Measurements from ENCODE around the gene KRTAP16-1. TPM values are rescaled to one million over a fixed set of nuclear protein-coding genes. Genes with fewer than 3 reads are reported as not detected.

Gene KRTAP16-1
- total RNA-seq, 1 donor from 2014 or later: not detected

GRCh38 chr17:41333098-41333497 lies 24.0 kb upstream of the KRTAP16-1 start:
- ATAC-seq (ENCODE audit: poor library complexity) (no peak), DNase-seq (no peak)
- intact Hi-C loops (cut with DNase I): no loop called here

- no peak for DNase-seq
- ATAC-seq (ENCODE audit: poor library complexity): no peak
- intact Hi-C loops (cut with DNase I): no loop called here
These were observed 23.1 kb upstream of the KRTAP16-1 start for GRCh38 chr17:41332239-41332638.

GRCh38 chr17:41331606-41332005 lies 22.5 kb upstream of the KRTAP16-1 start:
- intact Hi-C loops (cut with DNase I): no loop called here
- ATAC-seq (ENCODE audit: poor library complexity) (no peak), DNase-seq (no peak)

- intact Hi-C loops (cut with DNase I): loop anchor here (10.0 kb wide), 1 partner anchor 425 kb away; no protein-coding TSS in a partner anchor
- DNase-seq (peak; percentile 58), ATAC-seq (ENCODE audit: poor library complexity) (peak; percentile 62)
These were observed 20.3 kb upstream of the KRTAP16-1 start for GRCh38 chr17:41329279-41329948.

GRCh38 chr17:41328207-41328606 lies 19.1 kb upstream of the KRTAP16-1 start:
- DNase-seq (no peak), ATAC-seq (ENCODE audit: poor library complexity) (no peak)
- intact Hi-C loops (cut with DNase I): loop anchor here (10.0 kb wide), 1 partner anchor 423 kb away; no protein-coding TSS in a partner anchor

- no peak for ATAC-seq (ENCODE audit: poor library complexity)
- no peak for DNase-seq
- intact Hi-C loops (cut with DNase I): loop anchor here (10.0 kb wide), 1 partner anchor 423 kb away; no protein-coding TSS in a partner anchor
These were observed 18.5 kb upstream of the KRTAP16-1 start for GRCh38 chr17:41327411-41328120.

- ATAC-seq (ENCODE audit: poor library complexity) (no peak), DNase-seq (no peak)
- intact Hi-C loops (cut with DNase I): loop anchor here (10.0 kb wide), 1 partner anchor 422 kb away; no protein-coding TSS in a partner anchor
These were observed 17.4 kb upstream of the KRTAP16-1 start for GRCh38 chr17:41326173-41327145.

- intact Hi-C loops (cut with DNase I): loop anchor here (10.0 kb wide), 1 partner anchor 421 kb away; no protein-coding TSS in a partner anchor
- no peak for ATAC-seq (ENCODE audit: poor library complexity)
These were observed 16.5 kb upstream of the KRTAP16-1 start for GRCh38 chr17:41325611-41326010.

GRCh38 chr17:41325126-41325525 lies 16.0 kb upstream of the KRTAP16-1 start:
- ATAC-seq (ENCODE audit: poor library complexity): no peak
- DNase-seq: no peak
- intact Hi-C loops (cut with DNase I): loop anchor here (10.0 kb wide), 1 partner anchor 420 kb away; no protein-coding TSS in a partner anchor

More at GRCh38 chr17:41325611-41326010, 16.5 kb upstream of the KRTAP16-1 start:
- DNase-seq: no peak

GRCh38 chr17:41324180-41325075 lies 15.3 kb upstream of the KRTAP16-1 start:
- no peak for ATAC-seq (ENCODE audit: poor library complexity)
- DNase-seq: no peak
- intact Hi-C loops (cut with DNase I): loop anchor here (10.0 kb wide), 1 partner anchor 420 kb away; no protein-coding TSS in a partner anchor

GRCh38 chr17:41322903-41323895 lies 14.1 kb upstream of the KRTAP16-1 start:
- no peak for DNase-seq
- no peak for ATAC-seq (ENCODE audit: poor library complexity)
- intact Hi-C loops (cut with DNase I): loop anchor here (10.0 kb wide), 1 partner anchor 418 kb away; no protein-coding TSS in a partner anchor

GRCh38 chr17:41322094-41322902 lies 13.2 kb upstream of the KRTAP16-1 start:
- ATAC-seq (ENCODE audit: poor library complexity) (no peak), DNase-seq (no peak)
- intact Hi-C loops (cut with DNase I): loop anchor here (10.0 kb wide), 1 partner anchor 417 kb away; no protein-coding TSS in a partner anchor

GRCh38 chr17:41318231-41318630 lies 9.1 kb upstream of the KRTAP16-1 start:
- intact Hi-C loops (cut with DNase I): no loop called here
- ATAC-seq (ENCODE audit: poor library complexity) (no peak), DNase-seq (no peak)

GRCh38 chr17:41315814-41316445 lies 6.8 kb upstream of the KRTAP16-1 start:
- intact Hi-C loops (cut with DNase I): no loop called here
- DNase-seq: no peak
- no peak for ATAC-seq (ENCODE audit: poor library complexity)

- no peak for DNase-seq
- ATAC-seq (ENCODE audit: poor library complexity): no peak
- intact Hi-C loops (cut with DNase I): no loop called here
These were observed 6.2 kb upstream of the KRTAP16-1 start, which contains the start of gene KRTAP17-1 for GRCh38 chr17:41315204-41315794. KRTAP17-1 (minus strand) TSS chr17:41315710; CDS start chr17:41315650, 60 bp downstream.

Measured in Right ventricle myocardium superior (tissue), 1 donor.